ENCODE results near the gene ELL. TPM values are rescaled to one million over a fixed set of nuclear protein-coding genes. Genes with fewer than 3 reads are reported as not detected.

ELL gene
- total and polyA plus RNA-seq, 9 of the 15 experiments (the other 6 are each of a cell fraction or from before 2014, with no cell fraction given) = 0.24 to 22.5 (median 4.1) TPM

DNA sequence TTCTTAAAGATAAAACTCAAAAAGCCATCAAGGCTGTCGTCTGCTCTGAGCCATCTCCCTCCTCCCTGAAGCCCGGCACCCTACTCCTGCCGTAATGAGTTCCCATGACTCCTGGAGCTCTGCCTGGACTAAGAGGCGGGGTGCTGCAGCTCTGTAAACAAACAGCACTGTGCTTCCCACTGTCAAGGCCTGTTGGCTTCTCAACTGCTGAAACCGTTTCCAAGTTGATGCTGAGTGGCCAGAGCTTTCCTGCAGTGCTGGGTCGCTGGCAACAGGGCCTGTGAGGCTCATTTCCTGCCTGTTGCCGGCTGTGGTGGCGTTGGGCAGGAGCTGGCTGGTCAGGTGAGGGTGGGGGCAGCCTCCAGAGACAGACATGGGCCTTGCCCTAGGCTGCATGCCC is 57.2 kb downstream of the ELL start:
- Histone ChIP-seq H3K4me3 (no peak overlapping the region), H3K27me3 (ENCODE audit: control insufficient read depth in 2 of 2, insufficient read depth in 2 of 2, low read length in 2 of 2) (no peaks in the 10 kb centered on the region), H3K27ac (ENCODE audit: extremely low read depth, low read depth, low read length) (no peak overlapping the region), H3K9ac (ENCODE audit: insufficient read depth in 1 of 2, low read depth in 2 of 2, low read length in 2 of 2) (peak overlapping the region in 1 of 2 experiments; percentile 47; a peak in 2 of 4 replicates), H3K9me1 (ENCODE audit: control insufficient read depth, insufficient read depth, low read length) (peaks cover 10% of the 10 kb centered on the region), H3K4me1 (replicated peaks in 1 of 2; ENCODE audit: control insufficient read depth in 2 of 2, insufficient read depth in 2 of 2, low read length in 2 of 2) (peaks cover 0 to 64% of the 10 kb centered on the region in 2 experiments; a peak in 3 of 5 replicates), H3K79me2 (ENCODE audit: control insufficient read depth, insufficient read depth, low read length) (peaks cover 20% of the 10 kb centered on the region), H3K36me3 (ENCODE audit: control insufficient read depth, insufficient read depth, low read length) (peaks cover 47% of the 10 kb centered on the region), H2AFZ (ENCODE audit: low read depth, low read length) (no peak overlapping the region), H3K4me2 (ENCODE audit: insufficient read depth, low read length) (no peak overlapping the region), H3K9me3 (replicated peaks; ENCODE audit: control insufficient read depth, insufficient read depth, low read depth, low read length) (no peaks in the 10 kb centered on the region), H4K20me1 (replicated peaks; ENCODE audit: control insufficient read depth, insufficient read depth, low read length) (peaks cover 29% of the 10 kb centered on the region)
- POLR2A ChIA-PET = interaction anchor here (0.6 to 1.4 kb wide), 4 partner anchors 11 to 506 kb away, joined by 3 to 6 read pairs (median 3); no protein-coding TSS in a partner anchor
- ATAC-seq (no peak), DNase-seq (ENCODE audit: extremely low read depth in 1 of 4, low spot score in 3 of 4) (no peak), FAIRE-seq (no peak)
- in situ Hi-C loops (cut with MboI) = loop anchor here (5.0 kb wide), 1 partner anchor 213 kb away; no protein-coding TSS in a partner anchor
- CTCF ChIA-PET (ENCODE audit: low intra/inter-chr PET ratio) = no interaction called here
- intact Hi-C loops (cut with micrococcal nuclease) = loop anchor here (5.0 kb wide), 1 partner anchor 213 kb away; no protein-coding TSS in a partner anchor
- 54% methylated on average over 8 of the region's 8 CpGs for WGBS (ENCODE audit: insufficient coverage, low coverage, missing lambda C conversion rate)
- TF ChIP-seq ZNF263 (CRISPR knock-in tag; IDR thresholded peaks at IDR 0.05; ENCODE audit: borderline replicate concordance) (peak; percentile 77), CREM (IDR thresholded peaks at IDR 0.05; ENCODE audit: low read depth) (no peak)
- BruUV-seq (replicated peaks) = no TSS peak

DNA sequence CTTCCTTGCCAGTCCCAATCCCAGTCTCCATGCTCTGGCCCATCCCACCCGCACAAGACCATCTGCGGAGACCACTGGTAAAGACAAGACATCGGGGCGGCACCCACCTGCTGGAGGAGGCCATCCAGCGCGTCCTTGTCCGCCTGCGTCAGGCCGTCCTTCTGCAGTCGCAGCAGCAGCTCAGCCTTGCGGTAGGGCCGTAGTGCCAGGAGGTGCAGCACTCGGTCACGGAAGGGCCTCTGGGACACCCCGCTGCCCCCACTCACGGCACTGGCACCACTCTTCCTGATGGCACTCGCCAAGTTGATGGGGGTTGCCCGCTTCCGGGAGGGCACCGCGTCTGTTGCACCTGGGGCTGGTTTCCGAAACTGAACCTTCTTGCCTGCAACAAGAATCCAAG is 60.4 kb downstream of the ELL start:
- Histone ChIP-seq H3K9ac (ENCODE audit: insufficient read depth in 1 of 2, low read depth in 2 of 2, low read length in 2 of 2) (peak overlapping the region in 1 of 2 experiments; percentile 43; a peak in 2 of 4 replicates), H3K9me3 (replicated peaks; ENCODE audit: control insufficient read depth, insufficient read depth, low read depth, low read length) (no peaks in the 10 kb centered on the region), H2AFZ (ENCODE audit: low read depth, low read length) (no peak overlapping the region), H3K27ac (ENCODE audit: extremely low read depth, low read depth, low read length) (no peak overlapping the region), H3K4me3 (no peak overlapping the region), H3K36me3 (ENCODE audit: control insufficient read depth, insufficient read depth, low read length) (peaks cover 73% of the 10 kb centered on the region), H3K4me1 (replicated peaks in 1 of 2; ENCODE audit: control insufficient read depth in 2 of 2, insufficient read depth in 2 of 2, low read length in 2 of 2) (peaks cover 0 to 50% of the 10 kb centered on the region in 2 experiments; a peak in 2 of 5 replicates), H3K4me2 (ENCODE audit: insufficient read depth, low read length) (no peak overlapping the region), H4K20me1 (replicated peaks; ENCODE audit: control insufficient read depth, insufficient read depth, low read length) (peaks cover 11% of the 10 kb centered on the region), H3K9me1 (ENCODE audit: control insufficient read depth, insufficient read depth, low read length) (no peaks in the 10 kb centered on the region), H3K27me3 (ENCODE audit: control insufficient read depth in 2 of 2, insufficient read depth in 2 of 2, low read length in 2 of 2) (no peaks in the 10 kb centered on the region), H3K79me2 (ENCODE audit: control insufficient read depth, insufficient read depth, low read length) (no peaks in the 10 kb centered on the region; the same call in 2 of the 3 replicates)
- DNase-seq (ENCODE audit: extremely low read depth in 1 of 4, low spot score in 3 of 4) (no peak), FAIRE-seq (no peak), ATAC-seq (no peak)
- WGBS (ENCODE audit: insufficient coverage, low coverage, missing lambda C conversion rate) = 95% methylated on average over 20 of the region's 22 CpGs
- TF ChIP-seq HEY1 (CRISPR knock-in tag; IDR thresholded peaks at IDR 0.05; ENCODE audit: borderline replicate concordance) = no peak
- TF ChIP-seq, protein P1, sequence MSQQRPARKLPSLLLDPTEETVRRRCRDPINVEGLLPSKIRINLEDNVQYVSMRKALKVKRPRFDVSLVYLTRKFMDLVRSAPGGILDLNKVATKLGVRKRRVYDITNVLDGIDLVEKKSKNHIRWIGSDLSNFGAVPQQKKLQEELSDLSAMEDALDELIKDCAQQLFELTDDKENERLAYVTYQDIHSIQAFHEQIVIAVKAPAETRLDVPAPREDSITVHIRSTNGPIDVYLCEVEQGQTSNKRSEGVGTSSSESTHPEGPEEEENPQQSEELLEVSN (IDR thresholded peaks at IDR 0.05; ENCODE audit: borderline replicate concordance in 1 of 2, extremely low read depth in 1 of 2, insufficient read depth in 1 of 2, insufficient read length in 1 of 2, low read depth in 1 of 2, low read length in 1 of 2, poor library complexity in 1 of 2, severe bottlenecking in 1 of 2) = no peak
- TF ChIP-seq RBM22 (IDR thresholded peaks at IDR 0.05; ENCODE audit: low read depth, low read length, poor library complexity, severe bottlenecking) = peak; percentile 39
- TF ChIP-seq POLR2G (IDR thresholded peaks at IDR 0.05; ENCODE audit: low read depth, low read length) = peak; percentile 31; the same call in 1 of the 2 replicates
- no peak for TF ChIP-seq MBD2 (IDR thresholded peaks at IDR 0.05; ENCODE audit: borderline replicate concordance, low read depth)
- TF ChIP-seq TFAM (CRISPR knock-in tag; conservative IDR thresholded peaks at IDR 0.05) = no peak
- ChIA-PET CTCF (ENCODE audit: low intra/inter-chr PET ratio) (interaction anchor here (1.5 kb wide), 1 partner anchor 11 kb away, joined by 4 read pairs; no protein-coding TSS in a partner anchor), POLR2A (interaction anchor here (0.6 to 1.4 kb wide), 4 partner anchors 9 to 967 kb away, joined by 3 to 8 read pairs (median 4); no protein-coding TSS in a partner anchor)
- intact Hi-C loops (cut with micrococcal nuclease) (no loop called here), in situ Hi-C loops (cut with MboI) (no loop called here)
- no TSS peak for BruUV-seq (replicated peaks)
